Stimulated activated CD4-positive, alpha-beta T cell treated with anti-CD3 and anti-CD28 coated beads, Interleukin-12 subunit alpha, Interleukin-12 subunit beta, amount 100 ng/mL, for 4 hours (primary cell): ENCODE measurements around the gene RNF149.

Experiments used
- DNase-seq: peaks from one replicate; pipeline ENCODE4 v3.0.0-alpha.2; 2020

The RNF149 gene

DNA sequence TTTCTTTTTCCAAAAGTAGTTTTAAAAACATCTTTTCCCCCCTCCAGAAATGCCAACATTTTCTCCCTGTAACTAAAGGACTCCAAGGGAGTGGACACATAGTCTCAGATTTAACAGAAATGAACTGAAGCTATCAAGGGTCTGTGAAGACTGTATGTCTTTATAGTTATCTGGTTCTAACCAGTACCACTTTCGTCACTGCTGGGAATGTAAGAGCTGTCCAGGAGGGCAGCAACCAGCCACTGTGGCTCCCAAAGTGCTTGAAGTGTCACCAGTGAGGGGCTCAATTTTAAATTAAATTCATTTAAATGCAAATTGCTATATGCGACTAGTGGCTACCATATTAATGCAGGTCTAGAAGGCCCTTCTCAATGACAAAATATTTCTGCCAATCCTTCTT lies 15.0 kb downstream of the RNF149 start:
- no peak for DNase-seq

DNA sequence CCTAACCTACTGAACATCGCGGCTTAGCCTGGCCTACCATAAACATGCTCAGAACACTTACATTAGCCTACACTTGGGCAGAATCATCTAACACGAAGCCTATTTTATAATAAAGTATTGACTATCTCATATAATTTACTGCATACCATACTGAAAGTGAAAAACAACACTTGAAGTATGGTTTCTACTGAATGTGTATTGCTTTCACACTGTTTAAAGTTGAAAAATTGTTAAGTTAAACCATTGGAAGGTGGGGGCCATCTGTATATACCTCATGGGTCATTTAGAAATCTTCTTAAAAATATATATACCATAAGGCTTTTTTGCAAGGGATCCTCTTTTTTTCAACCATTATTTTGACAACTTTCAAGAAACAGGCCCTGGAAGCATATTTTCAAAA lies 16.5 kb downstream of the RNF149 start:
- DNase-seq, result no peak

DNA sequence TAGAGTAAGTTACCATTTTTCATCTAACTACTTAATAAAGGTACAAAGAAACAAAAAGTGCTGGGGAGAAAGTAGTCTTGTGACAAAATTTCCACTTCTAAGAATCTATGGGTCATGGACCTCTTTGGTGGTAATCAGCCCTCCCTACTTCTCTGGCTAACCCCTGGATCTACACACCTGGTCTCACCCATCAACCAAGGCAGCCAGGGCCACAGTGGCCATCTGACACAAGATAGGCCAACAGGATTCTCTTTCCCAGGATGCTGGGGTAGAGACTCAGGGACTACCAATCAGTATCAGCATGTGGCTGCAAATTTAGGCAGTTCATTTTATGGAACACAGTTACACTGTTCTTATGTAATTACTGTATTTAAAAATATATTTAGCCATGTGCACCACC lies 17.8 kb downstream of the RNF149 start:
- no peak for DNase-seq

DNA sequence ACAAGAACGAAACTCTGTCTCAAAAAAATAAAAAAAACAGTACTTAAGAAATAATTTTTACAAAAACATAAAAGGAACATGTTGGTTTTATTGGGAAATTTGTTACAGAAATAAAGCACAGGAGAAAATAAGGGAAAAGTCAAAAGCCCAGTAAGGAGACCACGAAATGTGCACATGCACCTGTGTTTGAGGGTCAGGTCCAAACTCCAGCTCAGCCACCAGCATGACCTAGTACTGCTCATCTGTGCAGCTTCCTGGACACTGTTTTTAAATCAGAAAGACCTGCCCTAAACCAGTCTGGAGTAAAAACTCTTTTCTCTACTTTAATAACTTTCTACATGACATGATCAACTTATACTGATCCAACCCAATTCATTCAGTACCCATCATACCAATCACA lies 21.2 kb downstream of the RNF149 start:
- no peak for DNase-seq

DNA sequence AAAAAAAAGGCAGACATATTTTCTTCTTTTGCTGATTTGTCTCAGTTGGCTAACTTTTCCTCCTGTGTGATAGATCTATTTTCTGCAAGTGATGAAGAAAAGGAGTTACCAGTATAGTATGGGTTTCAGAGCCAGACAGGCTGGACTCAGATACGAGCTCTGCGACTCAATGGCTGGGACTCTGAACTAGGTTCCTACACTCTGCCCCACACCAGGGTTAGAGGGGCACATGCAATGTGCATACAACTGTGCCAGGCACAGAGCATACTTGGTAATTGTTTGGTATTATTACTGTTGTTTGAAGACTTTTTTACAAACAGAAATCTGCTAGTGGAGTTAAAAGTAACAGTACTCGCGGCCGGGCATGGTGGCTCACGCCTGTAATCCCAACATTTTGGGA lies 21.8 kb downstream of the RNF149 start:
- DNase-seq, result no peak

DNA sequence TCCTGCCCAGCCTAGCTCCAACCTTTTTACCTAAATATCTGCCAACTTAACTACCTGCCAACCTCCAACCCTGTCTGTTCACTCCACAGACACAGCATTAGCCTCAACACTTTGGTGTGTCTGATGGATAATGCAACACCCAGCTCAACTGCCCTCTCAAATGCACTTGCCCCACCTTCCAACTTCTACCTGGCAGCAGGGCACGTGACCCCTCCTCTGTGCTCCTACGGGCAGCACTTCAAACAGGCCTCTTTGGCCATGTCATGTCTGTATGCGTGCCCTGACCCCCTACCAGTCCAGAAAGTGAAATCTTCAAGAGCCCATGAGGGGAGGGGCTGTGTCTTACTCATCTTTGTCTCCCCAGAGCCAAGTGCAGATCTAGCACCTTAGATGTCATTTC lies 25.5 kb downstream of the RNF149 start:
- DNase-seq, result no peak

DNA sequence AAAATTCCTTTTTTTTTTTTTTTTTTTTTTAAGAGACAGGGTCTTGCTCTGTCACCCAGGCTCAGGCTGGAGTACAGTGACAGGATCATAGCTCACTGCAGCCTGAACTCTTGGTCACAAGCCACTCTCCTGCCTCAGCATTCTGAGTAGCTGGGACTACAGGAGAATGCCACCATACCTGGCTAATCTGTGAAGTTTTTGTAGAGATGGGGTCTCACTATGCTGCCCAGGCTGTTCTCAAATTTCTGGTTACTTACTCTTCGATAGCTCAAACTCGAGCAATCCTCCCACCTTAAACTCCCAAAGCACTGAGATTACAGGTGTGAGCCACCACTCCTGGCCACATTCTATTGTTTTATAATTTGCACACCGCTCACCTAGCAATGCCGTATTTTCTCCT lies 27.0 kb downstream of the RNF149 start:
- no peak for DNase-seq

DNA sequence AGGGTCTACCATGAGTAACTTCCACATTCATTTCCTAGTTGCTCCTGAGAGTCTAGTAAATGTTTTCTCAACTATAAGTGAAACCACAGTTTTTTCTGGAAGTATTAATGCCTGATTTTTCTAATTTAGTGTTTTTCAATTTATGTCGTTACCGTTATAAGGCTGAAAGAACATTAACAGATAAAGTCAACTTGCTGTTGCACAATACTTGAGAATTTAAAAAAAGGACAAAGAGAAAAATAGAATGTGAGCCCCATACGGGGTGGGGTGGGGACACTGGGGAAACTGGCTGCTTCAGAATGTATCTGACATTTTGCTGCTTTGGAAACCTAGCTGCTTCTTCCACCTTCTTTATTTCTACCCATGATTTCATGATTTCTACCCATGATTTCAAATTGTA lies 29.6 kb downstream of the RNF149 start:
- no peak for DNase-seq

DNA sequence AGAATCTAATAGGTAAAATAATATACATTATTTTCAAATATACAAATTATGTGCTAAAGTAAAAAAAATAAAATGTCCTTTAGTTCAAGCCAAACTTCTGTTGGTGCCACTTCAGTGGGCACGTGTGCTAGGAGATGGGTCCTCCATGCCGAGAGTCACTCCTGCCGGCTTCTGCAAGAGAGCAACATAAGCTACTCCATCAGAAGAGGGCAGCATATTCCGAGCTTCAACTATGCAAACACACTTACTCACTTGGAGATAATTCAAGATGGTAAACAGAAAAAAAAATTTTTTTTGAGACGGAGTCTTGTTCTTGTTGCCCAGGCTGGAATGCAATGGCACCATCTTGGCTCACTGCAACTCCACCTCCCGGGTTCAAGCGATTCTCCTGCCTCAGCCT lies 31.4 kb downstream of the RNF149 start:
- no peak for DNase-seq

DNA sequence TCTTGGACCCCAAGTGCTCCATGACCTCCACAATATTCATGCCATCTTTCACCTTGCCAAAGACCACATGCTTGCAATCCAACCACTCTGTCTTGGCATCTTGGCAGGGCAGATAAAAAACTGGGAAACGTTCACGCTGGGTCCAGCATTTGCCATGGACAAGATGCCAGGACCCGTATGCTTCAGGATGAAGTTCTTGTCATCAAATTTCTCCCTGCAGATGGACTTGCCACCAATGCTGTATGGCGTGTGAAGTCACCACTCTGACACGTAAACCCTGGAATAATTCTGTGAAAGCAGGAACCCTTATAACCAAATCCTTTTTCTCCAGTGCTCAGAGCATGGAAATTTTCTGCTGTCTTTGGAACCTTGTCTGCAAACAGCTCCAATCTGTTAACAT lies 34.4 kb downstream of the RNF149 start:
- no peak for DNase-seq

DNA sequence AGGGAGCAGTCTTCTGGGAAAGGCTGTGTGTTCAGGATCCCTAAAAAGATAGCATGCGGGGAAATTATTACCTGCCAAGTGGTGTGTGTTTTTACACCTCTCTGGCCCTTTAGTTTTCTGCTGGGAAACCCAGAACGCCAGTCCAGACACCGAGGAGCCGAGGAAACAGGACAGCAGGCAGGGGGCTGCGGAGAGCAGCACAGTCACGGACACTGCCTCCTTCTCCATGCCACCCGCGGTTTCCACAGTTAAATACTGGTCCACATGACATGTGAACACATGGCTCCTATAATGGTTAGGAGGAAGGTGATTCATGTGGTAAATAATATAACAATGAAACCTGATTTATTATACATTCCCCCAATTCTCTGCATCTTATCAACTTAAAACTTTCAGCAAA lies 35.4 kb downstream of the RNF149 start:
- DNase-seq, result no peak

DNA sequence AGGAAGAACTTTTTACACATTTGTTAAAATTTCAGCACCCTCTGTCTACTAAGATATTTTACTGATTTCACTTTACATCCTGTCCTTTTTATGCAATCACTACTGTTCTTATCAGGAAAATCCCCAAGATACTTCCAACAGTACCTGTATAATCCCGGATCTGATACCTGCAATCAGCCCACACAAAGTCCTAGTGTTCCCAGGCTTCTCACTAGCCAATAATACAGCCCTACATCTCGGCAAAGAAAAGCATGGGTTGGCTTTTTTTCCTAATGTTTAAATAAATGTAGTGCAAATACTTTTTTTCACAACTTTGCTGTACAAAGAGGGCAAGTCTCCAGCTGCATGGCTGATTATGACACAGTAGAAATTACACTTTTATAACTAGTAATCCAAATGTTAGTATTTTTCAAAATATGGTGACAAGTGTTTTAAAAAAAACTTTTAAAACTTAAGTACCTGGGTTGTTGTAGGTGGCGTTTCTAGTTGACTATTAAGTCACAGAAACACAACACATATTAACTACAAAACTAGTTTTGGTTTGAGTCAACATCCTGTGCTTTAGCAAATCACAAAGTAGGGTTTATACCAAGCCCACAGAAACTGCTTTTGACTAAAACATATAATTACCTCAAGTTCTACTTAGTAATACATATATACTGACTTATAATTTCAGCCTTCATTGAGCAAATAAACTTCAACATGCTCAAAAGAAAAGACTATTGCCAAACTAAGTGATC lies 36.3 kb downstream of the RNF149 start:
- no peak for DNase-seq

DNA sequence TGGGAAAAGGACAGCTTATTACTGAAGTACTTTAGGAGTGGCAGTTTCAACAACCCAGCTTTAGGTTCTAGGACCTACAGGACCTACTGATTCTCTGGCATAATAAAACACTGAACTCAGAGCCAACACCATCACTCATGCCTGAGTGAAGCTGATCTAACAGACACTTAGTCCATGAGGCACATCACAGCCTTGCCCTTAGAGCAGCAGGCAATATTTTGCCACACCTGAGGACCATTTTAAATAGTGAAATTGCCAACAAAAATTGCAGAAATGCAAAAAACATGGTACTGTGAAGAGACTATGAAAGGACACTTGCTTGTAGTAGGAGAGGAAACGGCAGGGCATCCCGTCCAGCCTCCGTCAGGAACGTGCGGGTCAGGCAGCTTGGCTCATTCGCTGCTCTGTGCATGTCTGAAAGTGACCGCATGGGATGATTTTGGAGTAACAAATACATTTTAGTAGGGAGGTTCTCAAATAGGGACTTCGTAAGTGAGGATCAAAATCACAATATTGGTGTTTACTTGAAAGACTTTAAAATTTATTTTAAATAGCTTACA lies 37.7 kb downstream of the RNF149 start:
- DNase-seq, result no peak

DNA sequence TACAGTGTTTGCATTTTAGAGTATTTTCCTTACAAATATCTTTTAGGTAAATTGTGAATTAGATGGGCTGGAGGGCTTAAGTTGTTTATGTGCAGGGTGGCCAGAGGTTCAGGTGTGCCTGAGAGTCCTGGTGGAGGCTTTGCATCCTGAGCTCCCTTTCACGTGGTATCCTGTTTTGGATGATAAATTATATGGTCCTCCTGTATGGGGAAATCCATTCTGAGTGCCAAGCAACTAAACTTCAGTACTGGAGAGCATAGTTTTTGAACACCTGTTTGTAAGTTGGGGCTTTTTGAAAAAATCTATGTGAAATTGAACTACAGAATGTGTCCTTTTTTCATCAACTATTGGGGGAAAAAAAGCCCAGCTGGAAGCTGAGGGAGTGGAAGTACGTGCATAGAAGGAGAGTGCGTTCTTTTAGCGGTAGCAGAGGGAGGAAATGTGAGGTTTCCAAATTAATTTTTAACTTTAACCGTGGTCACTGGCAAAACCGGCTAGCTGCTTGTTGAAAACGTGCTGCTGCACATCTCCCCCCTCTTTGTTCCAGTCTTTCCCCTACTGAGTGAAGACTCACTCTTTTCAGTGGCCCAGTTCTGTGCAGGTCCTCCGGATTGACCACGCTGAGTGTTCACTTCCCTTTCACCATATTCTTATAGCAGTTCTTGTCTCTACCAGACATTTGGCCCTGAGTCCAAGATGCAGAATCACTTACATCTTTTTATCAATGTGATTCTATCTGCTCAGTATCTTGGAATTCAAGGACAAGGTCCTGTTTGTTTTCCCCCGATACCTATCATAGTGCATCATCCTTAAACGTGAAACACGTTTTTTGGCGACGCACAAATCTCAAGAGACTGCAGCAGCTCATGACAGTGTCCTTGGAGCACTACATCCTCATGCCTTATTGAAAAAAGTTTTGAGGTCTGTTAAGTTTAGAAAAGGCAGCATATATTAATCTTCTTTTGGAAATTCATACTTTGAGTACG lies 40.5 kb downstream of the RNF149 start:
- DNase-seq, result no peak

DNA sequence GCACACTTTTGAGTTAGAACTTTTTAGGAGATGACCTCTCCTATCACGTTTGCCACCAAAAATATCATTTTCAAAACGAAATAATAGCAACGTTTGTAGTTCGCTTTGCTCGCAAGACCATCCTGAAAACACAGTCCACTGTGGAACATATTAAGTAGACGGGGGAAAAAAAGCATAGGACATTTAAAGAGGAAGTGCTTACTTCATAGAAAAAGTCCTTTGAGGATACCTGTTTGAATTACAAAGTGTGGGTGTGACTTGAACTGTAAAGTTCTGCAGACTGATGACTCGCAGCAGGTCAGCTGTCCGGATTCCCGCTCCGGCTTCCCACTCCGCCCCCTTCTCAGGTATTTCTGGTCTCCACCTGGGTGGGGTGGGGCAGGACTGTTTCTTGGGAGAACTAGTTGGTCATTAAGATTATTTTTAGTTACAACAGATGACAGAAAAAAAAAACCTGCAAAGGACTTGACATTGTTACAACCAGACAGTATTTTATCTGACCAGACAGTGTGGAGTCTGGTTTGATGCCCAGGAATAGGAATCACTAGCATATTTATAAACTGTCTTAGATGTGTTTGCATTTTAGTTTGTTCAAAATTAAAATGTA lies 42.5 kb downstream of the RNF149 start:
- no peak for DNase-seq

DNA sequence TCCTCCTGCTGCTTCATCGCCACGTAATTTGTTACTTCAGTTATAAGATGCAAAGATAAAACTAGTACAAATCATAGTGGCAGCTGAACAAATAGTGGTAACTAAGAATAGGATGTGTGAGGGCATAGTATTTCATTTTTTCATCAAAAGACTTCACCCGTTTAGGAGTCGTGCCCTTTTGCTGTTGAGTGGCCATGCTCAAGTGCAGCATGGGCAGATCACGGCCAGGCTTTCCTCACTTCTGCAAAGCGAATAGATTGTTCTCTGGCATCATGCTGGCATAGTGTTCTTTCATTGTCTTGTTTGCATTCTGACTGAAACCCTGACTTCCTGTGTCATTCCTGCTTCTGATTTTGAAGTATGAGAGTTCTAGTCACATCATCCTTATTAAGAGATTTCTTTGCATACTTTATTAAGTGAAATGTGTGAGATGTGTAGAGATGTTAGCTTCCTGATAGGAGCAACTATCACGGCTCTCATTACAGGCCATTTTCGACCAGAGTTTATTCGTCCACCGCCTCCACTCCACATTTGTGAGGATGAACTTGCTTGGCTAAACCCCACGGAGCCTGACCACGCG lies 44.1 kb downstream of the RNF149 start:
- no peak for DNase-seq

DNA sequence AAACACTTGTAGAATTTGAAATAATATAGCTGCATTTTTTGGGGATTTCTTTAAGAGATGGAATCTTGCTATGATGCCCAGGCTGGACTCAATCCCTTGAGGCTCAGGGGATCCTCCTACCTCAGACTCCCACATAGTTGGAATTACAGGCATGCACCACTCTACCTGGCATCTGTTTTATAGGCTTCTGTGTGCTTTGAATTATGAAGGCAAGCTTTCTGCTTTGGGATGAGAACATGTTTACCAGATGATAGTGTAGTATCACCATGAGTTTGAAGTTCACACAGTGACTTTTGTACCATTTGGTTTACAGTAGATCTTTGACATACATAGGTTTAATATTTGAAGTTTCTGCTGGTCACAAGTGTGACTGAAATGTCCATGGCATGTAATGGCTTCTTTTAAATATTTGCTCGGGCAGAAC lies 45.1 kb downstream of the RNF149 start:
- no peak for DNase-seq

DNA sequence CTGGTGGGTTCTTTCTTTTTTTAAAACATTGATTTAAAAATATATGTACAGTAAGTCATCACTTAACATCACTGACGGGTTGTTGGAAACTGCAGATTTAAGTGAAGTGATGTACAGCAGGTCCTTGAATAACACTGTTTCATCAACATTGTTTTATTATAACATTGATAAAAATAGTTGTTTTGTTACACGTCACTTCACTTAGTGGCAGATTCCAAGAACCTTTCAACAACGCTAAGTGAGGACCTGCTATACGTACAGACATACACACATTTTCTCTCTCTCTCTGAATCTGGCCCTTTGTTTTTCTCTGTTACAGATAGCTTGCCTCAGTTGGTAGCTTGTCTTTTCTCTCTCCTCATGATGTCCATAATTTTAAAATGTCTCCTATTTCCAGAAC lies 46.4 kb downstream of the RNF149 start:
- no peak for DNase-seq

DNA sequence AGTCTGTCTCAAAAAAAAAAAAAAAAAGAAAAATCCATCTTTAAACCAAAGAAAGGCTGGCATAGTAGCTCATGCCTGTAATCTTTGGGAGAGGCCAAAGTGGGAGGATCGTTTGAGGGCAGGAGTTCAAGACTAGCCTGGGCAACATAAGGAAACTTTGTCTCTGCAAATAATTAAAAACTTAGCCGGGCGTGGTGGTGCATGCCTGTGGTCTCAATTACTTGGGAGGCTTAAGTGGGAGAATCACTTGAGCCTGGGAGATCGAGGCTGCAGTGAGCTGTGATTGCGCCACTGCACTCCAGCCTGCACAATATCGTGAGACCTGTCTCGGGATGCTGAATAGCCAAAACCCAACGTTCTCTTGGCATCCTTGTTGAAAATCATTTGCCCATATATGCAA lies 49.7 kb downstream of the RNF149 start:
- DNase-seq, result no peak

DNA sequence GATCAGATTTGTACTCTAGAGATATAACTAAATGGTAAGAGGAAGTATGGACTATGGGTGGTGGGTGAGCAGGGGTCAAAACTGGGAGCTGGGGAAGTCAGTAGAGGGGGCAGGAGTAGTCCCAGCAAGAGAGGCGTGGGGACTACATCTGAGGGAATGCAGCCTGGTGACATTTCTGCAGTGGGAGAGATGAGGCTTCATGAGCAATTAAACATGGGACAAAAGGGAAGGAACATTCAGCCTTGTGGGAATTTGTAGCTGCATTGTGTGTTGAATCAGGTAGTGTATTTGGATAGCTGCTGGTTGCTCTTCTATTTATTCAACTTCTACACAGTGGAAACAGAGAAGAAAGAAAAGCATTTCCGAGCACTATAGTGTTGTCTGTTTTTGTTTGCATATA lies 52.2 kb downstream of the RNF149 start:
- DNase-seq, result no peak

DNA sequence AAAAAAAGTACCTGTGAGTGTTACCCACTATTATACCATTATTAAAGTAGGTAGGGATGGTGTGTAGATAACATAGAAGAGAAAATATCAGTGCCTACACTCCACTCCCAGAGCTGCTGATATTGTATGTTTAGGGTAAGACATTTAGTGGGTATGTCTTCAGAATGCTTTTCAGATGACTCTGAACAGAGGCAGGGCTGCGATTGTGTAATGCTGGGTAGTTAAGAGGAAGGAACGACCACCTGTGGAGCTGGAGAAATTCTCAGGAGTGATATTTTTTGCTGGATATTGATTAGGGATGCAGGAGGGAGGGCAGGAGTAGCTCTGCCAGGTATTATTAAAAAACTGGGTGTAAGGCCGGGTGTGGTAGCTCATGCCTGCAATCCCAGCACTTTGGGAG lies 53.0 kb downstream of the RNF149 start:
- DNase-seq, result no peak

DNA sequence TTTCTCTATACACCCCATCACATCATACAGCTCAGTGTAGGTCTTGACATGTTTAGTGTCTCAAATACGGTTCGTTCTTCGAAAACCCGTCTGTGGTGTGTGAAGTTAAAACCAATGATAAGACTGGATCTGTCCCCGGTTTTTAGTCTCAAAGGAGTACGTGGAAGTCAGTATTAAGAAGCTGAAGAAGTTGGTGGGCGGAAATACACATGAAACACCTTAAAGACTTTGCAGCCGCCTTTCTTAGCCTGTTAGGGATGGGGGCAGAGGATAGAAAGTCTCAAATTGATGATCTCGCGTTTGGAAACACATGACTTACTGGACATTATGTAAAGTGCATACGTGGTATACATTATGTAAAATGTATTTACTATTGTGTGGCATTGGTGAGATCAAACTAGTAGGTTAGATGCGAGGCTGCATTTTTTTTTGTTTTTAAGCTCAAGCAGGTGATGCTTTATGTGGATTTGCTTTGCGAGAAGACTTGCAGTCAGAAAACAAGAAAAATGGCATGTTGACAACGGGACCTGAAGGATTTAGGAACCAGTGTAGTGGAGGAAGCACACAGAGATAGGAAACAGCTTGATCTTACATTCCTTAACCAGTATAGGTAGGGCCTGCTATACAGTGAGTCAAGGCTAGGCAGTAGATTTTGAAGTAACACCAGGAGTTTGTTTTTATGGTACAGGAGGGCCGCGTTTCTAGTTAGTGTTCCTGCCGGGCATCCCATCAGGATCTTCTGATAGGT lies 54.6 kb downstream of the RNF149 start:
- DNase-seq, result no peak
